Fibroblast of mammary gland (primary cell): Measurements from ENCODE around the gene HP.

ENCODE experiments used
- DNase-seq: peaks from one replicate; pipeline ENCODE4 v3.0.0-alpha.2; 2010; ENCODE audit warnings: low read depth
- H3K4me3 ChIP-seq: 2 replicates; pipeline ENCODE4 v1.5.1; 2011; ENCODE audit warnings: low read depth, mild to moderate bottlenecking, low read length, moderate library complexity; ENCODE audit not compliant: control insufficient read depth
- CTCF ChIP-seq: conservative IDR thresholded peaks from 2 replicates; pipeline ENCODE4 v1.5.1; 2011; ENCODE audit warnings: low read depth, low read length, inconsistent platforms; ENCODE audit not compliant: control insufficient read depth, insufficient read depth

Gene HP

DNA sequence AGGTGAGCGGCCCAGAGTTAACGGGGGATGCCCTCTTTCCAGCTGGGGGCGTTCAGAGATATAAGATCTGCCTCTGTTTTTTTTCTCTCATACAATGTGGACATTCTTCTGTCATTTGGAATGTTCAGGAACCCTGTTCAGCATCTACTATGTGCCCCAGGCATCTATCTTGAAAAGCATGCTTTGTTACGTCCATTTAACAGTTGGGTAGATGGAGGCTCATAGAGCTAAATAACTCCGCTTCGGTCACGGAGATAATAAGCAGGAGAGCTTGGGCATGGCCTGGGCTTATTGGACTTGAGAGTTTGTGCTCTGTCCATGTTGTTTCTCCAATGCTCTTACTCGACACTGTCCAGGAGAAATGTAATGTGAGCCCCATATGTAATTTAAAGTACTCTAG, 39.6 kb upstream of the HP start:
- no peak overlapping the region for H3K4me3 ChIP-seq
- DNase-seq = no peak
- TF ChIP-seq CTCF = no peak

DNA sequence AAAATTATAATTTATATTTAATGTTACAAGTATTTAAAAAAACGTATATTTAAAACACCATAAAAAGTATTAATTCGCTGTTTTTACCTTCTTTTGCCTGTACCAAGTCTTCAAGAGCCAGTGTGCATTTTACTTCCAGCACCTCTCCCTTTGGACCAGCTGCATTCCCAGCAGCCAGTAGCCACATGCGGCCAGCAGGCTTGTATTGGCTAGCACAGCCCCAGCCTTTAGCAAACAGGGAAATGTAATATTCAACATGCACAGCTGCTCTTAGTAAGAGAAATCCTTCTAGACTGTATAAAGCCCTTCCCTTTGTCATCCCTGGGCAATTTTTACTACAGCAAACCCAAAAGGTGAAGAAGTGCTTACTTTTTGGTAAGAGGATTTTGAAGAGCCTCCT, 39.2 kb upstream of the HP start:
- H3K4me3 ChIP-seq = no peak overlapping the region
- no peak for TF ChIP-seq CTCF
- no peak for DNase-seq

- H3K4me3 ChIP-seq = no peak overlapping the region
- no peak for TF ChIP-seq CTCF
- no peak for DNase-seq
Measured at GRCh38 chr16:72018470-72018869, 35.8 kb upstream of the HP start.

DNA sequence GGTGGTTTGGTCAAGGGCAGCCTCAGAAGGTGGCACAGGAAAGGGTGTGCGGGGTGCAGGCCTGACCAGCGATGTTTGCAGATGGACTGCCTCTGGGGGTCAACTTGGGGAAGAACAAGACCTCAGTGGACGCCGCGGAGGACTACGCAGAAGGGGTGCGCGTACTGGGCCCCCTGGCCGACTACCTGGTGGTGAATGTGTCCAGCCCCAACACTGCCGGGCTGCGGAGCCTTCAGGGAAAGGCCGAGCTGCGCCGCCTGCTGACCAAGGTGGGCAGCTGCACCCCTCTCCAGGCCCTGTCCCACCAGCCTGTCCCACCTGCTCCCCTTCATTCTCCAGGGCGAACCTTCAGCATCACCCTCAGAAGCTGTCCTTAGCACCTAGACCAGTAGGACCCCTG, 33.3 kb upstream of the HP start:
- DNase-seq = no peak
- H3K4me3 ChIP-seq = no peak overlapping the region
- no peak for TF ChIP-seq CTCF

- TF ChIP-seq CTCF = no peak
- no peak overlapping the region for H3K4me3 ChIP-seq
- no peak for DNase-seq
Measured at GRCh38 chr16:72022127-72022526, 32.2 kb upstream of the HP start.

DNA sequence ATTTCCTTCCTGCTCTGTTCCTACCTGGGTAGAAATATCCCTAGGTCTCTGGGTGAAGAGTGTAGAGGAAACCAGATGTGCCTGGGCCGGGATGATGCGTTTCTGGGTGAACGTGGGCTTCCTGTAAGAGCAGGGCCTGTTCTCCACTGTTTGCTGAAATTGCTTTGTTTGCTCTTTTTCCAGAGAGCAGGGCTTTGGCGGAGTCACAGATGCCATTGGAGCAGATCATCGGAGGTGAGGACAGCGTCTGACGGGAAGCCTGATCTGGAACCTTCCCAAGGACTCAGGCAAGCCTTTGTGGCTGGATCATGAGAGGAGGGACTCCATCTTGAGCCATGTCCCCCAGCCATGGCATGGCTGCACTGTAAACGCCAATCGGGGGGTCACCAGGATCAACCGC, 30.3 kb upstream of the HP start:
- no peak for DNase-seq
- no peak overlapping the region for H3K4me3 ChIP-seq
- TF ChIP-seq CTCF = no peak

DNA sequence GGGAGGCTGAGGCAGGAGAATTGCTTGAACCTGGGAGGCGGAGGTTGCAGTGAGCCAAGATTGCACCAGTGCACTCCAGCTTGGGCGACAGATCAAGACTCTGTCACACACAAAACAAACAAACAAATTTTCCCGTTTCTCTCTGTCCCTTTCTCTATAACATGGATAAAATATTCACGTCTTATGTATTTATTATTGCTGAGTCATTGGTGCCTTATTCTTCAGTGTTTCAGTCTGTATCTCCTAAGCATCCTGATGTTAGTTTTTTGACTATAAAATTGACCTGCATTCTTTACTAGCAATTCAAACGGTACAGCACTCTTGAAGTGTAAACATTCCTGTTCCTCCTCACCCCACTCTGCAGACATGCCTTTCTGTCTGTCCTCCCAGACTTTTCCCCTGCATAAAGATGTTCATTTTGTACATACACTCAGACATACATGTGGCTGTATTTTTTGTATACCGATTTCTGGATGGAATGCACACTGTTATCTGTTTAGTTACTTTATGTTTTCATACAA, 29.4 kb upstream of the HP start:
- H3K4me3 ChIP-seq = no peak overlapping the region
- no peak for DNase-seq
- no peak for TF ChIP-seq CTCF
